ENCODE measurements around the gene SEMA3C. TPM values are rescaled to one million over a fixed set of nuclear protein-coding genes. Genes with fewer than 3 reads are reported as not detected.

SEMA3C gene
- total RNA-seq, 2 experiments from 2014 or later, result not detected

- ChIA-PET POLR2A (no interaction called here), CTCF (no interaction called here)
- intact Hi-C loops (cut with micrococcal nuclease), result no loop called here
- Mint-ChIP-seq H3K4me3 (no peak overlapping the region), H3K27me3 (no peaks in the 10 kb centered on the region), H3K9me3 (no peaks in the 10 kb centered on the region), H3K27ac (no peak overlapping the region), H3K36me3 (ENCODE audit: low read depth) (no peaks in the 10 kb centered on the region), H3K4me1 (ENCODE audit: low read depth) (no peaks in the 10 kb centered on the region)
- ATAC-seq, result no peak
- no peak for TF ChIP-seq CTCF (IDR thresholded peaks at IDR 0.05)
- no peak for DNase-seq
These were observed 11.2 kb downstream of the SEMA3C start for GRCh38 chr7:80907612-80908011.

GRCh38 chr7:80907141-80907601 is 11.7 kb downstream of the SEMA3C start:
- DNase-seq, result no peak
- CTCF ChIA-PET, result no interaction called here
- TF ChIP-seq CTCF (IDR thresholded peaks at IDR 0.05), result no peak
- no peak overlapping the region for H3K27ac Mint-ChIP-seq
- no peaks in the 10 kb centered on the region for H3K4me1 Mint-ChIP-seq (ENCODE audit: low read depth)
- no peak overlapping the region for H3K4me3 Mint-ChIP-seq
- H3K27me3 Mint-ChIP-seq, result no peaks in the 10 kb centered on the region
- intact Hi-C loops (cut with micrococcal nuclease), result no loop called here
- no peak for ATAC-seq
- H3K36me3 Mint-ChIP-seq (ENCODE audit: low read depth), result no peaks in the 10 kb centered on the region
- no peaks in the 10 kb centered on the region for H3K9me3 Mint-ChIP-seq
- POLR2A ChIA-PET, result no interaction called here

- POLR2A ChIA-PET, result no interaction called here
- Mint-ChIP-seq H3K27me3 (no peaks in the 10 kb centered on the region), H3K4me3 (no peak overlapping the region), H3K4me1 (ENCODE audit: low read depth) (no peaks in the 10 kb centered on the region), H3K36me3 (ENCODE audit: low read depth) (no peaks in the 10 kb centered on the region), H3K27ac (no peak overlapping the region), H3K9me3 (no peaks in the 10 kb centered on the region)
- no peak for DNase-seq
- intact Hi-C loops (cut with micrococcal nuclease), result no loop called here
- TF ChIP-seq CTCF (IDR thresholded peaks at IDR 0.05), result no peak
- ATAC-seq, result no peak
- CTCF ChIA-PET, result no interaction called here
These were observed 13.5 kb downstream of the SEMA3C start for GRCh38 chr7:80905334-80905733.

GRCh38 chr7:80902716-80903308 is 16.0 kb downstream of the SEMA3C start:
- POLR2A ChIA-PET, result no interaction called here
- CTCF ChIA-PET, result no interaction called here
- Mint-ChIP-seq H3K9me3 (no peaks in the 10 kb centered on the region), H3K36me3 (ENCODE audit: low read depth) (no peaks in the 10 kb centered on the region), H3K27ac (no peak overlapping the region), H3K4me1 (ENCODE audit: low read depth) (no peaks in the 10 kb centered on the region), H3K27me3 (no peaks in the 10 kb centered on the region), H3K4me3 (no peak overlapping the region)
- intact Hi-C loops (cut with micrococcal nuclease), result no loop called here
- no peak for ATAC-seq
- TF ChIP-seq CTCF (IDR thresholded peaks at IDR 0.05), result no peak
- no peak for DNase-seq

- no peak for DNase-seq
- Mint-ChIP-seq H3K9me3 (peaks cover 2% of the 10 kb centered on the region), H3K27me3 (no peaks in the 10 kb centered on the region), H3K36me3 (ENCODE audit: low read depth) (no peaks in the 10 kb centered on the region), H3K4me3 (no peak overlapping the region), H3K4me1 (ENCODE audit: low read depth) (no peaks in the 10 kb centered on the region), H3K27ac (no peak overlapping the region)
- ChIA-PET CTCF (no interaction called here), POLR2A (no interaction called here)
- ATAC-seq, result no peak
- intact Hi-C loops (cut with micrococcal nuclease), result no loop called here
- no peak for TF ChIP-seq CTCF (IDR thresholded peaks at IDR 0.05)
These were observed 16.8 kb downstream of the SEMA3C start for GRCh38 chr7:80902019-80902418.
